ENCODE measurements around the gene METRN. TPM values are rescaled to one million over a fixed set of nuclear protein-coding genes. Genes with fewer than 3 reads are reported as not detected.

The METRN gene
- total and polyA plus RNA-seq, 3 donors from 2014 or later = 21.0 to 50.6 (median 34.9) TPM

GRCh38 chr16:734208-734980 is 19.5 kb downstream of the METRN start:
- Histone ChIP-seq H3K4me1 (no peaks in the 10 kb centered on the region), H3K4me3 (no peak overlapping the region), H3K36me3 (ENCODE audit: low read depth, missing control alignments) (no peaks in the 10 kb centered on the region), H3K9me3 (no peaks in the 10 kb centered on the region), H3K27me3 (no peaks in the 10 kb centered on the region), H3K27ac (no peak overlapping the region)
- DNase-seq = no peak
- 90 to 95% methylated on average over 25 to 49 of the region's 49 CpGs for WGBS, 2 donors
- TF ChIP-seq POLR2A (IDR thresholded peaks at IDR 0.05) = no peak
- TF ChIP-seq CTCF (IDR thresholded peaks at IDR 0.05) = no peak
- intact Hi-C loops (cut with DNase I; ENCODE audit: low total_unique reads) = no loop called here

- TF ChIP-seq POLR2A (IDR thresholded peaks at IDR 0.05) = no peak
- no peak for TF ChIP-seq CTCF (IDR thresholded peaks at IDR 0.05)
- Histone ChIP-seq H3K27me3 (no peaks in the 10 kb centered on the region), H3K4me3 (no peak overlapping the region), H3K36me3 (ENCODE audit: low read depth, missing control alignments) (no peaks in the 10 kb centered on the region), H3K9me3 (no peaks in the 10 kb centered on the region), H3K27ac (no peak overlapping the region), H3K4me1 (peaks cover 7% of the 10 kb centered on the region)
- DNase-seq = no peak
- intact Hi-C loops (cut with DNase I; ENCODE audit: low total_unique reads) = no loop called here
- 96% methylated on average over 16 to 23 of the region's 25 CpGs for WGBS, 2 donors
Observed at GRCh38 chr16:734981-735881, 20.3 kb downstream of the METRN start.

- WGBS, 2 donors = 86 to 89% methylated on average over 13 of the region's 13 CpGs
Observed at GRCh38 chr16:735982-736453, 21.1 kb downstream of the METRN start.

GRCh38 chr16:736936-737481 is 22.1 kb downstream of the METRN start:
- peaks cover 14% of the 10 kb centered on the region for H3K4me1 ChIP-seq
- H3K36me3 ChIP-seq (ENCODE audit: low read depth, missing control alignments) = no peaks in the 10 kb centered on the region
- no peaks in the 10 kb centered on the region for H3K27me3 ChIP-seq
- no peak for TF ChIP-seq POLR2A (IDR thresholded peaks at IDR 0.05)
- TF ChIP-seq CTCF (IDR thresholded peaks at IDR 0.05) = no peak
- intact Hi-C loops (cut with DNase I; ENCODE audit: low total_unique reads) = no loop called here
- no peak overlapping the region for H3K4me3 ChIP-seq
- no peaks in the 10 kb centered on the region for H3K9me3 ChIP-seq
- 96 to 97% methylated on average over 15 to 29 of the region's 29 CpGs for WGBS, 2 donors
- DNase-seq = no peak
- H3K27ac ChIP-seq = no peak overlapping the region

More at GRCh38 chr16:735982-736453, 21.1 kb downstream of the METRN start:
- Histone ChIP-seq H3K4me1 (peaks cover 9% of the 10 kb centered on the region), H3K9me3 (no peaks in the 10 kb centered on the region), H3K27ac (no peak overlapping the region), H3K27me3 (no peaks in the 10 kb centered on the region), H3K36me3 (ENCODE audit: low read depth, missing control alignments) (no peaks in the 10 kb centered on the region), H3K4me3 (no peak overlapping the region)
- DNase-seq = no peak
- intact Hi-C loops (cut with DNase I; ENCODE audit: low total_unique reads) = no loop called here
- TF ChIP-seq POLR2A (IDR thresholded peaks at IDR 0.05) (no peak), CTCF (IDR thresholded peaks at IDR 0.05) (no peak)
